ENCODE measurements around the gene HOXA10. TPM values are rescaled to one million over a fixed set of nuclear protein-coding genes. Genes with fewer than 3 reads are reported as not detected.

The HOXA10 gene
- total and polyA plus RNA-seq, 2 experiments from 2014 or later: 7.7 to 15.1 TPM

- H3K36me3 ChIP-seq (replicated peaks; ENCODE audit: insufficient read depth, low read depth): no peaks in the 10 kb centered on the region
- H3K4me1 ChIP-seq (ENCODE audit: insufficient read depth): peaks cover 39% of the 10 kb centered on the region
- DNase-seq (ENCODE audit: low spot score): peak; percentile 85
- H3K9me3 ChIP-seq (ENCODE audit: low read depth): no peaks in the 10 kb centered on the region
- peak within 1 kb of the TSS; percentile 57 for H2AFZ ChIP-seq
- TF ChIP-seq EZH2phosphoT487 (IDR thresholded peaks at IDR 0.05; ENCODE audit: low read depth, severe bottlenecking, unreplicated experiment): no peak
- no peak for TF ChIP-seq EZH2 (IDR thresholded peaks at IDR 0.05; ENCODE audit: borderline replicate concordance)
- TF ChIP-seq CTCF (IDR thresholded peaks at IDR 0.05; ENCODE audit: poor library complexity): no peak
- H3K4me3 ChIP-seq: peak within 1 kb of the TSS; percentile 77
- no peaks in the 10 kb centered on the region for H3K9me2 ChIP-seq (replicated peaks; ENCODE audit: insufficient read depth)
- peaks cover 94% of the 10 kb centered on the region for H3K27me3 ChIP-seq
- H3K4me2 ChIP-seq: peak within 1 kb of the TSS; percentile 96
- H4K20me1 ChIP-seq (ENCODE audit: insufficient read depth, poor library complexity, severe bottlenecking): no peaks in the 10 kb centered on the region
- H3K27ac ChIP-seq: peak within 1 kb of the TSS; percentile 97
- peaks cover 91% of the 10 kb centered on the region for H3K79me2 ChIP-seq
- WGBS (ENCODE audit: low lambda C conversion rate, missing lambda C conversion rate): 5% methylated on average over 42 of the region's 43 CpGs
Observed at GRCh38 chr7:27185013-27185853, 11.1 kb upstream of the HOXA10 start, which contains the start of gene HOXA11. TSS of gene HOXA11 (minus strand) at chr7:27185232. CDS start at chr7:27185144, 88 bp downstream.

- no peak for DNase-seq (ENCODE audit: low spot score)
- H3K27me3 ChIP-seq: peaks cover 90% of the 10 kb centered on the region
- 2% methylated on average over 72 of the region's 72 CpGs for WGBS (ENCODE audit: low lambda C conversion rate, missing lambda C conversion rate)
- H3K4me3 ChIP-seq: peak overlapping the region; percentile 77
- peak; percentile 90 for TF ChIP-seq EZH2 (IDR thresholded peaks at IDR 0.05; ENCODE audit: borderline replicate concordance)
- TF ChIP-seq EZH2phosphoT487 (IDR thresholded peaks at IDR 0.05; ENCODE audit: low read depth, severe bottlenecking, unreplicated experiment): no peak
- no peak for TF ChIP-seq CTCF (IDR thresholded peaks at IDR 0.05; ENCODE audit: poor library complexity)
- H3K79me2 ChIP-seq: peaks cover 84% of the 10 kb centered on the region
- H3K36me3 ChIP-seq (replicated peaks; ENCODE audit: insufficient read depth, low read depth): no peaks in the 10 kb centered on the region
- H3K27ac ChIP-seq: peak overlapping the region; percentile 90
- H3K4me1 ChIP-seq (ENCODE audit: insufficient read depth): peaks cover 33% of the 10 kb centered on the region
- H4K20me1 ChIP-seq (ENCODE audit: insufficient read depth, poor library complexity, severe bottlenecking): no peaks in the 10 kb centered on the region
- no peaks in the 10 kb centered on the region for H3K9me3 ChIP-seq (ENCODE audit: low read depth)
- peak overlapping the region; percentile 57 for H2AFZ ChIP-seq
- no peaks in the 10 kb centered on the region for H3K9me2 ChIP-seq (replicated peaks; ENCODE audit: insufficient read depth)
- H3K4me2 ChIP-seq: peak overlapping the region; percentile 96
Observed at GRCh38 chr7:27184337-27185012, 10.4 kb upstream of the HOXA10 start.

GRCh38 chr7:27183682-27184336, 9.7 kb upstream of the HOXA10 start:
- H3K4me3 ChIP-seq: peak overlapping the region; percentile 77
- H3K27ac ChIP-seq: peak overlapping the region; percentile 90
- DNase-seq (ENCODE audit: low spot score): no peak

More at GRCh38 chr7:27183682-27184336, 9.7 kb upstream of the HOXA10 start:
- WGBS (ENCODE audit: low lambda C conversion rate, missing lambda C conversion rate): under 1% methylated on average over 30 of the region's 30 CpGs
- TF ChIP-seq EZH2 (IDR thresholded peaks at IDR 0.05; ENCODE audit: borderline replicate concordance) (no peak), CTCF (IDR thresholded peaks at IDR 0.05; ENCODE audit: poor library complexity) (no peak), EZH2phosphoT487 (IDR thresholded peaks at IDR 0.05; ENCODE audit: low read depth, severe bottlenecking, unreplicated experiment) (no peak)
- Histone ChIP-seq H2AFZ (peak overlapping the region; percentile 57), H3K4me1 (ENCODE audit: insufficient read depth) (peaks cover 27% of the 10 kb centered on the region), H3K9me3 (ENCODE audit: low read depth) (no peaks in the 10 kb centered on the region), H3K27me3 (peaks cover 90% of the 10 kb centered on the region), H4K20me1 (ENCODE audit: insufficient read depth, poor library complexity, severe bottlenecking) (no peaks in the 10 kb centered on the region), H3K36me3 (replicated peaks; ENCODE audit: insufficient read depth, low read depth) (no peaks in the 10 kb centered on the region), H3K79me2 (peaks cover 84% of the 10 kb centered on the region), H3K9me2 (replicated peaks; ENCODE audit: insufficient read depth) (no peaks in the 10 kb centered on the region), H3K4me2 (peak overlapping the region; percentile 96)
